HepG2 (cell line): ENCODE measurements around the gene CASKIN2. TPM values are rescaled to one million over a fixed set of nuclear protein-coding genes. Genes with fewer than 3 reads are reported as not detected.

Experiments used
- CHCHD3 ChIP-seq: sonication (generic); formaldehyde crosslinking; IDR thresholded peaks from 2 replicates; pipeline ENCODE4 v1.8.0; 2022; ENCODE audit warnings: mild to moderate bottlenecking, missing genetic modification reagents, moderate library complexity
- DNMT1 ChIP-seq: sonication (generic); formaldehyde crosslinking; IDR thresholded peaks from 2 replicates; pipeline ENCODE4 v1.5.1; 2020; ENCODE audit warnings: mild to moderate bottlenecking, missing genetic modification reagents
- FOXP1 ChIP-seq, 2 experiments: fragments of 450-650 bp in 1 of 2; IDR thresholded peaks; 2 replicates each; pipeline ENCODE4 v1.6.1; 2017 to 2018; ENCODE audit warnings: antibody characterized with exemption in 1 of 2
- HNRNPH1 ChIP-seq: fragments of 200-400 bp; formaldehyde crosslinking; optimal IDR thresholded peaks from 2 replicates; pipeline ENCODE3; 2017; ENCODE audit warnings: mild to moderate bottlenecking, low read depth, low read length
- HOXD1 ChIP-seq: sonication (generic); formaldehyde crosslinking; IDR thresholded peaks from 2 replicates; pipeline ENCODE4 v1.5.0; 2020; ENCODE audit warnings: missing genetic modification reagents
- KLF6 ChIP-seq: IDR thresholded peaks from 2 replicates; pipeline ENCODE4 v1.8.0; 2016; ENCODE audit warnings: missing biosample characterization, missing genetic modification reagents
- MIER2 ChIP-seq: IDR thresholded peaks from 2 replicates; pipeline ENCODE4 v1.6.1; 2016; ENCODE audit warnings: missing biosample characterization, missing genetic modification reagents
- MXI1 ChIP-seq: IDR thresholded peaks from 3 replicates; pipeline ENCODE4 v1.6.1; 2012; ENCODE audit warnings: low read depth, low read length, inconsistent platforms, borderline replicate concordance
- RFXANK ChIP-seq: IDR thresholded peaks from 2 replicates; pipeline ENCODE4 v1.6.1; 2016
- STAG1 ChIP-seq: sonication (generic); formaldehyde crosslinking; IDR thresholded peaks from 2 replicates; pipeline ENCODE4 v1.4.0; 2020; ENCODE audit warnings: missing genetic modification reagents
- TAF1 ChIP-seq: sonication (generic); formaldehyde crosslinking; IDR thresholded peaks from 2 replicates; pipeline ENCODE4 v1.4.0; 2020; ENCODE audit warnings: missing genetic modification reagents
- TAF15 ChIP-seq: fragments of 200-400 bp; formaldehyde crosslinking; IDR thresholded peaks from one replicate; pipeline ENCODE4 v1.6.1; 2018; ENCODE audit warnings: mild to moderate bottlenecking, low read depth, low read length; ENCODE audit not compliant: poor library complexity, severe bottlenecking
- ZIK1 ChIP-seq: sonication (generic); formaldehyde crosslinking; IDR thresholded peaks from 2 replicates; pipeline ENCODE4 v1.5.0; 2020; ENCODE audit warnings: mild to moderate bottlenecking, low read depth, missing genetic modification reagents, borderline replicate concordance
- ZNF20 ChIP-seq: sonication (generic); formaldehyde crosslinking; IDR thresholded peaks from 2 replicates; pipeline ENCODE4 v1.4.0; 2020; ENCODE audit warnings: mild to moderate bottlenecking, moderate library complexity, missing genetic modification reagents
- ZNF598 ChIP-seq: sonication (generic); formaldehyde crosslinking; IDR thresholded peaks from 2 replicates; pipeline ENCODE4 v1.5.1; 2020; ENCODE audit warnings: mild to moderate bottlenecking, missing genetic modification reagents, borderline replicate concordance
- ZNF619 ChIP-seq: sonication (generic); formaldehyde crosslinking; IDR thresholded peaks from 2 replicates; pipeline ENCODE4 v1.4.0; 2020; ENCODE audit warnings: mild to moderate bottlenecking, missing genetic modification reagents
- ZNF839 ChIP-seq: sonication (generic); formaldehyde crosslinking; IDR thresholded peaks from 2 replicates; pipeline ENCODE4 v1.4.0; 2020; ENCODE audit warnings: missing genetic modification reagents, mild to moderate bottlenecking, borderline replicate concordance
- polyA plus RNA-seq, 8 experiments: library from polyadenylated mRNA; depleted of rRNA in 3 of 8; stranded (reverse) in 7 of 8; unstranded in 1 of 8; fragments of >200 nt; fragmentation: Illumina TruSeq in 4 of 8; extraction: Trizol in 4 of 8; gene quantifications; 2 replicates each; pipeline versions ENCODE4 v1.2.1 to v1.2.3, GENCODE V29; 2011 to 2016; ENCODE audit warnings: low read depth in 4 of 8, missing spikeins in 1 of 8, mixed read lengths in 1 of 8; ENCODE audit not compliant: insufficient read depth in 1 of 8
- total RNA-seq, 5 experiments: library from RNA; depleted of rRNA; stranded (reverse); fragments of >200 nt; fragmentation: Illumina TruSeq; extraction: Trizol; gene quantifications; 2 replicates each; pipeline ENCODE4 v1.2.3, GENCODE V29; 2016; ENCODE audit warnings: low read depth in 1 of 5
- TF ChIP-seq, protein P1 (sequence below): sonication (generic); formaldehyde crosslinking; IDR thresholded peaks from 2 replicates; pipeline ENCODE4 v1.8.0; 2022; ENCODE audit warnings: mild to moderate bottlenecking, missing genetic modification reagents, borderline replicate concordance
- TF ChIP-seq, protein P2 (sequence below): sonication (generic); formaldehyde crosslinking; IDR thresholded peaks from 2 replicates; pipeline ENCODE4 v1.4.0; 2020; ENCODE audit warnings: missing genetic modification reagents, borderline replicate concordance
- TF ChIP-seq, protein P3 (sequence below): sonication (generic); formaldehyde crosslinking; IDR thresholded peaks from 2 replicates; pipeline ENCODE4 v1.4.0; 2020; ENCODE audit warnings: missing genetic modification reagents, mild to moderate bottlenecking, borderline replicate concordance
- TF ChIP-seq, protein P4 (sequence below): sonication (generic); formaldehyde crosslinking; IDR thresholded peaks from 2 replicates; pipeline ENCODE4 v1.5.0; 2020; ENCODE audit warnings: missing genetic modification reagents

The CASKIN2 gene
- total and polyA plus RNA-seq, 2 of the 13 experiments (the other 11 are each of a cell fraction or from before 2014, with no cell fraction given), result 5.2 to 7.8 TPM

DNA sequence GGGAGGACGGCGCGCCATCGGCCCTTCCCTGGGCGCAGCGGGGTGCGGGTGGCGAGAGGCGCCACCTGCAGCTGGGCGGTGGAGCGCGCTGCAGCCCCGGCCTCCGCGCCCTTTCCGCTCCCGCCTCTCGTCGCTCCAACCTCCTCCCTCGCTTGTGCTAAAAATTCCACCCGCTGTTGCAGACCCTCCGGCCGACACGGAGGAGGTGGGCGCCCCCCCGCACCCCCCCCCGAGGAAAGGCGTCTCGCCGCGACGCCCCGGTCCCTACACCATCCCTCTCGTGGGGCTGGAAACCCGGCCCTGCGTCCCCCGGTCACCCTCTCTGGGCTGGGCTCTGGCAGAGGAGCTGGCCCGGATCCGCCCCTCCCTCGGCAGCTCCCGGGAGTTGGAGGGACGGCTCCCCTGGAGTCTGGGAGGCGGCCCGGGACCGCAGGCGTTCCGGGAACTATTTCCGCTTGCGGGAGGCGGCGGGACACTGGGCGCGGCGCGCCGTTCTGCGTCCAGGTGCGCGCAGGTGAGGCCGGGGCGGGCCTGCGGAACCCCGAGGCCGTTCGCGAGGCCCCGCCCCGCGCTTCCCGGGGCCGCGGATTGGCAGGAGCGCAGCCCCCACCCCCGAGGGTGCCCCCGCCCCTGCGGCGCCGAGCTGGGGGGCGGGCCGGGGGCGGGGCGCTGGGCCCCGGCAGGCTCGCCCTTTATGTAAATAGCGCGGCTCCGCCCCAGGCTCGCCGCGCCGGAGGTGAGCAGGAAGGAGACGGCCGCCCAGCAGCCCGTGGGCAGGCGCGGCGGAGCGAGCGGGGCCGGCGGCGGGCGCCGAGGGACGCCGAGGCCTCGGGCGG lies 9.9 kb upstream of the CASKIN2 start, which contains the start of gene LLGL2 (continued):
- peak; percentile 85; the same call in 1 of the 2 replicates for TF ChIP-seq HOXD1 (CRISPR knock-in tag)
- TF ChIP-seq ZNF839 (CRISPR knock-in tag), result peak; percentile 54; the same call in 1 of the 2 replicates
- no peak for TF ChIP-seq HNRNPH1
- TF ChIP-seq, protein P1, sequence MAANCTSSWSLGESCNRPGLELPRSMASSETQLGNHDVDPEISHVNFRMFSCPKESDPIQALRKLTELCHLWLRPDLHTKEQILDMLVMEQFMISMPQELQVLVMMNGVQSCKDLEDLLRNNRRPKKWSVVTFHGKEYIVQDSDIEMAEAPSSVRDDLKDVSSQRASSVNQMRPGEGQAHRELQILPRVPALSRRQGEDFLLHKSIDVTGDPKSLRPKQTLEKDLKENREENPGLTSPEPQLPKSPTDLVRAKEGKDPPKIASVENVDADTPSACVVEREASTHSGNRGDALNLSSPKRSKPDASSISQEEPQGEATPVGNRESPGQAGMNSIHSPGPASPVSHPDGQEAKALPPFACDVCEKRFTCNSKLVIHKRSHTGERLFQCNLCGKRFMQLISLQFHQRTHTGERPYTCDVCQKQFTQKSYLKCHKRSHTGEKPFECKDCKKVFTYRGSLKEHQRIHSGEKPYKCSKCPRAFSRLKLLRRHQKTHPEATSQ (CRISPR knock-in tag), result no peak
- peak; percentile 72 for TF ChIP-seq TAF15
- peak; percentile 57 for TF ChIP-seq TAF1 (CRISPR knock-in tag)
- peak; percentile 49; the same call in 1 of the 2 replicates for TF ChIP-seq RFXANK (CRISPR knock-in tag)
- peak; percentile 71; the same call in 2 of the 3 replicates for TF ChIP-seq MXI1
- peak; percentile 91 for TF ChIP-seq DNMT1
- no peak for TF ChIP-seq FOXP1 (IDR thresholded peaks at IDR 0.05)
- no peak for TF ChIP-seq FOXP1 (CRISPR knock-in tag; IDR thresholded peaks at IDR 0.05)
- no peak for TF ChIP-seq CHCHD3 (CRISPR knock-in tag)
- TF ChIP-seq, protein P2, sequence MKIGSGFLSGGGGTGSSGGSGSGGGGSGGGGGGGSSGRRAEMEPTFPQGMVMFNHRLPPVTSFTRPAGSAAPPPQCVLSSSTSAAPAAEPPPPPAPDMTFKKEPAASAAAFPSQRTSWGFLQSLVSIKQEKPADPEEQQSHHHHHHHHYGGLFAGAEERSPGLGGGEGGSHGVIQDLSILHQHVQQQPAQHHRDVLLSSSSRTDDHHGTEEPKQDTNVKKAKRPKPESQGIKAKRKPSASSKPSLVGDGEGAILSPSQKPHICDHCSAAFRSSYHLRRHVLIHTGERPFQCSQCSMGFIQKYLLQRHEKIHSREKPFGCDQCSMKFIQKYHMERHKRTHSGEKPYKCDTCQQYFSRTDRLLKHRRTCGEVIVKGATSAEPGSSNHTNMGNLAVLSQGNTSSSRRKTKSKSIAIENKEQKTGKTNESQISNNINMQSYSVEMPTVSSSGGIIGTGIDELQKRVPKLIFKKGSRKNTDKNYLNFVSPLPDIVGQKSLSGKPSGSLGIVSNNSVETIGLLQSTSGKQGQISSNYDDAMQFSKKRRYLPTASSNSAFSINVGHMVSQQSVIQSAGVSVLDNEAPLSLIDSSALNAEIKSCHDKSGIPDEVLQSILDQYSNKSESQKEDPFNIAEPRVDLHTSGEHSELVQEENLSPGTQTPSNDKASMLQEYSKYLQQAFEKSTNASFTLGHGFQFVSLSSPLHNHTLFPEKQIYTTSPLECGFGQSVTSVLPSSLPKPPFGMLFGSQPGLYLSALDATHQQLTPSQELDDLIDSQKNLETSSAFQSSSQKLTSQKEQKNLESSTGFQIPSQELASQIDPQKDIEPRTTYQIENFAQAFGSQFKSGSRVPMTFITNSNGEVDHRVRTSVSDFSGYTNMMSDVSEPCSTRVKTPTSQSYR (CRISPR knock-in tag), result peak; percentile 23; the same call in 1 of the 2 replicates
- TF ChIP-seq KLF6 (CRISPR knock-in tag), result 0 out of 2 replicates have a peak, but pooled peaks have one; percentile 33
- TF ChIP-seq ZNF619 (CRISPR knock-in tag), result peak; percentile 69; the same call in 1 of the 2 replicates
- TF ChIP-seq, protein P3, sequence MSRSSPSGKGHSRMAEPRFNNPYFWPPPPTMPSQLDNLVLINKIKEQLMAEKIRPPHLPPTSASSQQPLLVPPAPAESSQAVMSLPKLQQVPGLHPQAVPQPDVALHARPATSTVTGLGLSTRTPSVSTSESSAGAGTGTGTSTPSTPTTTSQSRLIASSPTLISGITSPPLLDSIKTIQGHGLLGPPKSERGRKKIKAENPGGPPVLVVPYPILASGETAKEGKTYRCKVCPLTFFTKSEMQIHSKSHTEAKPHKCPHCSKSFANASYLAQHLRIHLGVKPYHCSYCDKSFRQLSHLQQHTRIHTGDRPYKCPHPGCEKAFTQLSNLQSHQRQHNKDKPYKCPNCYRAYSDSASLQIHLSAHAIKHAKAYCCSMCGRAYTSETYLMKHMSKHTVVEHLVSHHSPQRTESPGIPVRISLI, result peak; percentile 49
- TF ChIP-seq, protein P4, sequence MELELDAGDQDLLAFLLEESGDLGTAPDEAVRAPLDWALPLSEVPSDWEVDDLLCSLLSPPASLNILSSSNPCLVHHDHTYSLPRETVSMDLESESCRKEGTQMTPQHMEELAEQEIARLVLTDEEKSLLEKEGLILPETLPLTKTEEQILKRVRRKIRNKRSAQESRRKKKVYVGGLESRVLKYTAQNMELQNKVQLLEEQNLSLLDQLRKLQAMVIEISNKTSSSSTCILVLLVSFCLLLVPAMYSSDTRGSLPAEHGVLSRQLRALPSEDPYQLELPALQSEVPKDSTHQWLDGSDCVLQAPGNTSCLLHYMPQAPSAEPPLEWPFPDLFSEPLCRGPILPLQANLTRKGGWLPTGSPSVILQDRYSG (CRISPR knock-in tag), result peak; percentile 50; the same call in 1 of the 2 replicates
- TF ChIP-seq ZNF20 (CRISPR knock-in tag), result no peak
- no peak; the same call in 1 of the 2 replicates for TF ChIP-seq ZNF598 (CRISPR knock-in tag)
- peak; percentile 74 for TF ChIP-seq STAG1 (CRISPR knock-in tag)
- TF ChIP-seq MIER2 (CRISPR knock-in tag), result peak; percentile 13; the same call in 1 of the 2 replicates
- peak; percentile 68; the same call in 1 of the 2 replicates for TF ChIP-seq ZIK1 (CRISPR knock-in tag)
